Stimulated activated naive CD4-positive, alpha-beta T cell treated with Interleukin-2 at 50 U/mL for 16 hours (primary cell): ENCODE results near the gene PELI2.

Experiments used
- DNase-seq: peaks from one replicate; lab custom pipeline; 2025; lab: John Stamatoyannopoulos, UW

The PELI2 gene

GRCh38 chr14:56119201-56119981, 1.2 kb downstream of the PELI2 start:
- peak; percentile 24 for DNase-seq

GRCh38 chr14:56120091-56120691, 2.0 kb downstream of the PELI2 start:
- DNase-seq = no peak

GRCh38 chr14:56121816-56122215, 3.6 kb downstream of the PELI2 start:
- DNase-seq = no peak

- DNase-seq = no peak
Measured at GRCh38 chr14:56122301-56122700, 4.1 kb downstream of the PELI2 start.

- DNase-seq = no peak
Measured at GRCh38 chr14:56124327-56124726, 6.1 kb downstream of the PELI2 start.

GRCh38 chr14:56125772-56126636, 7.8 kb downstream of the PELI2 start:
- no peak for DNase-seq

- DNase-seq = no peak
Measured at GRCh38 chr14:56126637-56126913, 8.4 kb downstream of the PELI2 start.

GRCh38 chr14:56127156-56127555, 8.9 kb downstream of the PELI2 start:
- no peak for DNase-seq

- no peak for DNase-seq
Measured at GRCh38 chr14:56129092-56129491, 10.9 kb downstream of the PELI2 start.

GRCh38 chr14:56129933-56130332, 11.7 kb downstream of the PELI2 start:
- DNase-seq = no peak

- no peak for DNase-seq
Measured at GRCh38 chr14:56131004-56131864, 13.0 kb downstream of the PELI2 start.

- no peak for DNase-seq
Measured at GRCh38 chr14:56131865-56132833, 13.9 kb downstream of the PELI2 start.

- DNase-seq = no peak
Measured at GRCh38 chr14:56133547-56133946, 15.3 kb downstream of the PELI2 start.

GRCh38 chr14:56135001-56135400, 16.8 kb downstream of the PELI2 start:
- no peak for DNase-seq

GRCh38 chr14:56135668-56136067, 17.5 kb downstream of the PELI2 start:
- no peak for DNase-seq

GRCh38 chr14:56136571-56137452, 18.6 kb downstream of the PELI2 start:
- DNase-seq = no peak

GRCh38 chr14:56137453-56137807, 19.2 kb downstream of the PELI2 start:
- no peak for DNase-seq

GRCh38 chr14:56137849-56138248, 19.6 kb downstream of the PELI2 start:
- no peak for DNase-seq

GRCh38 chr14:56138928-56139327, 20.7 kb downstream of the PELI2 start:
- DNase-seq = no peak

GRCh38 chr14:56142314-56142713, 24.1 kb downstream of the PELI2 start:
- DNase-seq = no peak
